Esophagus muscularis mucosa (tissue), 3 donors: Measurements from ENCODE around the gene GTF3C4.

ENCODE experiments used
- CTCF ChIP-seq, 3 experiments: fragments of 200-600 bp in 2 of 3; fragments of 450-650 bp in 1 of 3; sonication (generic) in 2 of 3; IDR thresholded peaks; one replicate each; pipeline ENCODE4 v1.5.1; 2017 to 2019; ENCODE audit warnings: antibody characterized with exemption in 3 of 3, mild to moderate bottlenecking in 2 of 3, moderate library complexity in 1 of 3
- POLR2AphosphoS5 ChIP-seq, 2 donors: sonication (generic); formaldehyde crosslinking; IDR thresholded peaks; one replicate each; pipeline ENCODE4 v1.6.1; 2017; ENCODE audit warnings: antibody characterized with exemption in 2 of 2

GRCh38 chr9:132728497-132728896 lies 58.2 kb downstream of the GTF3C4 start:
- TF ChIP-seq POLR2AphosphoS5 (IDR thresholded peaks at IDR 0.05) = no peak
- TF ChIP-seq CTCF (IDR thresholded peaks at IDR 0.05) = no peak
